HepG2 (cell line): Measurements from ENCODE around the gene TUBB3. TPM values are rescaled to one million over a fixed set of nuclear protein-coding genes. Genes with fewer than 3 reads are reported as not detected.

ENCODE experiments used
- FOXP4 ChIP-seq: sonication (generic); formaldehyde crosslinking; IDR thresholded peaks from 2 replicates; pipeline ENCODE4 v1.4.0; 2020; ENCODE audit warnings: missing genetic modification reagents
- GABPA ChIP-seq, 2 experiments: IDR thresholded peaks; 2 replicates each; pipeline ENCODE4 v1.6.1; 2011 to 2016; ENCODE audit warnings: low read depth in 2 of 2, low read length in 1 of 2, missing biosample characterization in 1 of 2, missing genetic modification characterization in 1 of 2
- GATAD2A ChIP-seq: IDR thresholded peaks from 2 replicates; pipeline ENCODE4 v1.6.1; 2016
- HOXA3 ChIP-seq: sonication (generic); formaldehyde crosslinking; IDR thresholded peaks from 2 replicates; pipeline ENCODE4 v1.5.0; 2020; ENCODE audit warnings: missing genetic modification reagents
- KDM1A ChIP-seq: IDR thresholded peaks from 2 replicates; pipeline ENCODE4 v1.6.1; 2016; ENCODE audit warnings: missing compliant biosample characterization
- MIXL1 ChIP-seq: IDR thresholded peaks from 2 replicates; pipeline ENCODE4 v1.6.1; 2016
- MTA1 ChIP-seq: sonication (generic); formaldehyde crosslinking; IDR thresholded peaks from 2 replicates; pipeline ENCODE4 v1.4.0; 2020; ENCODE audit warnings: missing genetic modification reagents, mild to moderate bottlenecking, borderline replicate concordance
- RFX5 ChIP-seq: IDR thresholded peaks from 2 replicates; pipeline ENCODE4 v1.6.1; 2011; ENCODE audit warnings: low read depth, low read length, improper control_type of control experiment
- SOX5 ChIP-seq: IDR thresholded peaks from 2 replicates; pipeline ENCODE4 v1.6.1; 2016; ENCODE audit warnings: borderline replicate concordance
- SRY ChIP-seq: sonication (generic); formaldehyde crosslinking; IDR thresholded peaks from 2 replicates; pipeline ENCODE4 v1.8.0; 2022; ENCODE audit warnings: mild to moderate bottlenecking, missing genetic modification reagents
- TSC22D2 ChIP-seq: sonication (generic); formaldehyde crosslinking; IDR thresholded peaks from 2 replicates; pipeline ENCODE4 v1.5.1; 2020; ENCODE audit warnings: missing genetic modification reagents, mild to moderate bottlenecking, borderline replicate concordance
- ZFY ChIP-seq: sonication (generic); formaldehyde crosslinking; IDR thresholded peaks from 2 replicates; pipeline ENCODE4 v1.4.0; 2020; ENCODE audit warnings: missing genetic modification reagents
- ZNF232 ChIP-seq: sonication (generic); formaldehyde crosslinking; IDR thresholded peaks from 2 replicates; pipeline ENCODE4 v1.4.0; 2020; ENCODE audit warnings: missing genetic modification reagents, borderline replicate concordance
- ZNF33A ChIP-seq: sonication (generic); formaldehyde crosslinking; IDR thresholded peaks from 2 replicates; pipeline ENCODE4 v1.5.1; 2020; ENCODE audit warnings: missing genetic modification reagents, mild to moderate bottlenecking, moderate library complexity, borderline replicate concordance
- ZNF460 ChIP-seq: sonication (generic); formaldehyde crosslinking; IDR thresholded peaks from 2 replicates; pipeline ENCODE4 v1.5.1; 2020; ENCODE audit warnings: missing genetic modification reagents, mild to moderate bottlenecking, borderline replicate concordance
- ZNF501 ChIP-seq: sonication (generic); formaldehyde crosslinking; IDR thresholded peaks from 2 replicates; pipeline ENCODE4 v1.5.1; 2020; ENCODE audit warnings: mild to moderate bottlenecking, moderate library complexity, missing genetic modification reagents
- ZNF646 ChIP-seq: sonication (generic); formaldehyde crosslinking; IDR thresholded peaks from 2 replicates; pipeline ENCODE4 v1.9.0; 2021; ENCODE audit warnings: mild to moderate bottlenecking, missing genetic modification reagents
- polyA plus RNA-seq, 8 experiments: library from polyadenylated mRNA; depleted of rRNA in 3 of 8; stranded (reverse) in 7 of 8; unstranded in 1 of 8; fragments of >200 nt; fragmentation: Illumina TruSeq in 4 of 8; extraction: Trizol in 4 of 8; gene quantifications; 2 replicates each; pipeline versions ENCODE4 v1.2.1 to v1.2.3, GENCODE V29; 2011 to 2016; ENCODE audit warnings: low read depth in 4 of 8, missing spikeins in 1 of 8, mixed read lengths in 1 of 8; ENCODE audit not compliant: insufficient read depth in 1 of 8
- total RNA-seq, 5 experiments: library from RNA; depleted of rRNA; stranded (reverse); fragments of >200 nt; fragmentation: Illumina TruSeq; extraction: Trizol; gene quantifications; 2 replicates each; pipeline ENCODE4 v1.2.3, GENCODE V29; 2016; ENCODE audit warnings: low read depth in 1 of 5
- TF ChIP-seq, protein P1 (sequence below): sonication (generic); formaldehyde crosslinking; IDR thresholded peaks from 2 replicates; pipeline ENCODE4 v1.9.0; 2021; ENCODE audit warnings: missing genetic modification reagents, borderline replicate concordance

Gene TUBB3
- total and polyA plus RNA-seq, 2 of the 13 experiments (the other 11 are each of a cell fraction or from before 2014, with no cell fraction given), result 110 to 185 TPM

DNA sequence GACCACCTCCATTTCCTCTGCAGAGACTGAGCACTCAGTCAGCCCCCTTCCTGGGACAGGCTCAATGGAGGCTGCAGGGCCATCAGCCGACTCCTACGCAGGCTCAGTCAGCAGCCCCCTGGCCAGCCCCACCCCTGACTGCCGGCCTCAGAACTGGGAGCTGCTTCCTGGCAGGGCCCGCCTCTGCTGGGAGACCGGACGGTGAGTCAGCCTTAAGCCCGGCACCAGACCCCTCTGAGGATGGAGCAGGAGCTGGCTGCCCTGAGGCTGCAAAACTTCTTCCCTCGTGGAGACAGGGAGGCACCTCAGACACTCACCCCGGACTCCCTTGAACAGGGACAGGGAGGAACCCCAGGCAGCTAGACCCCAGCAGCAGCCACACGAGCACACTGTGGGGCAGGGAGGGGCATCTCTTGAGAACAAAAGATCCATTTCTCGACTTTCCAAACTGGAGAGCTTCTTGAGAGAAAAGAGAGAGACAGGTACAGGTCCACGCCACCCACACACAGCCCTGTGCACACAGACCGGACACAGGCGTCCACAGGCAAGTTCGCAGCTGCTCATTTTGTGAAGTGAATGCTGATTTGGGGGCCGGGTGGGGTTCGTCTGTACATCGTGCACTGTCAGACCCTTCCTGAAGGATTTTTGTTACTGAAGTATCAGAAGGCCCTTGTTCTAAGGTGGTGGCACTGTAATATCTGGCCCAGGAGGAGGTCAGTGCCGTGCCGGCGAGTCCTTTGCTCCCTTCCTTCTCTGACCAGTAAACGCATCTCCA, 1.3 kb upstream of the TUBB3 start (continued):
- 0 out of 2 replicates have a peak, but pooled peaks have one; percentile 2 for TF ChIP-seq MTA1 (CRISPR knock-in tag)
- peak; percentile 82; the same call in 1 of the 2 replicates for TF ChIP-seq SRY (CRISPR knock-in tag)
- TF ChIP-seq, protein P1, sequence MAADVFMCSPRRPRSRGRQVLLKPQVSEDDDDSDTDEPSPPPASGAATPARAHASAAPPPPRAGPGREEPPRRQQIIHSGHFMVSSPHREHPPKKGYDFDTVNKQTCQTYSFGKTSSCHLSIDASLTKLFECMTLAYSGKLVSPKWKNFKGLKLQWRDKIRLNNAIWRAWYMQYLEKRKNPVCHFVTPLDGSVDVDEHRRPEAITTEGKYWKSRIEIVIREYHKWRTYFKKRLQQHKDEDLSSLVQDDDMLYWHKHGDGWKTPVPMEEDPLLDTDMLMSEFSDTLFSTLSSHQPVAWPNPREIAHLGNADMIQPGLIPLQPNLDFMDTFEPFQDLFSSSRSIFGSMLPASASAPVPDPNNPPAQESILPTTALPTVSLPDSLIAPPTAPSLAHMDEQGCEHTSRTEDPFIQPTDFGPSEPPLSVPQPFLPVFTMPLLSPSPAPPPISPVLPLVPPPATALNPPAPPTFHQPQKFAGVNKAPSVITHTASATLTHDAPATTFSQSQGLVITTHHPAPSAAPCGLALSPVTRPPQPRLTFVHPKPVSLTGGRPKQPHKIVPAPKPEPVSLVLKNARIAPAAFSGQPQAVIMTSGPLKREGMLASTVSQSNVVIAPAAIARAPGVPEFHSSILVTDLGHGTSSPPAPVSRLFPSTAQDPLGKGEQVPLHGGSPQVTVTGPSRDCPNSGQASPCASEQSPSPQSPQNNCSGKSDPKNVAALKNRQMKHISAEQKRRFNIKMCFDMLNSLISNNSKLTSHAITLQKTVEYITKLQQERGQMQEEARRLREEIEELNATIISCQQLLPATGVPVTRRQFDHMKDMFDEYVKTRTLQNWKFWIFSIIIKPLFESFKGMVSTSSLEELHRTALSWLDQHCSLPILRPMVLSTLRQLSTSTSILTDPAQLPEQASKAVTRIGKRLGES, result no peak
- TF ChIP-seq GATAD2A (CRISPR knock-in tag), result peak; percentile 72
- TF ChIP-seq RFX5, result no peak
- no peak for TF ChIP-seq ZNF646 (CRISPR knock-in tag)
- peak; percentile 14; the same call in 1 of the 2 replicates for TF ChIP-seq FOXP4 (CRISPR knock-in tag)
- peak; percentile 61; the same call in 1 of the 2 replicates for TF ChIP-seq KDM1A
- TF ChIP-seq GABPA (IDR thresholded peaks at IDR 0.05; ENCODE audit: low read depth, low read length), result no peak
- TF ChIP-seq GABPA (CRISPR knock-in tag; IDR thresholded peaks at IDR 0.05; ENCODE audit: low read depth), result peak; percentile 58; the same call in 1 of the 2 replicates
- TF ChIP-seq ZFY (CRISPR knock-in tag), result peak; percentile 76
- TF ChIP-seq ZNF460 (CRISPR knock-in tag), result no peak
- TF ChIP-seq ZNF501, result 0 out of 2 replicates have a peak, but pooled peaks have one; percentile 37
- TF ChIP-seq ZNF33A, result no peak
- TF ChIP-seq ZNF232 (CRISPR knock-in tag), result peak; percentile 39; the same call in 1 of the 2 replicates
- TF ChIP-seq MIXL1, result peak; percentile 29; the same call in 1 of the 2 replicates
- TF ChIP-seq TSC22D2 (CRISPR knock-in tag), result 0 out of 2 replicates have a peak, but pooled peaks have one; percentile 82
- no peak; the same call in 1 of the 2 replicates for TF ChIP-seq HOXA3
- peak; percentile 61; the same call in 1 of the 2 replicates for TF ChIP-seq SOX5 (CRISPR knock-in tag)
